Testis (tissue), 3 donors: ENCODE measurements around the gene SYT5. TPM values are rescaled to one million over a fixed set of nuclear protein-coding genes. Genes with fewer than 3 reads are reported as not detected.

ENCODE experiments used
- DNase-seq: peaks from one replicate; pipeline ENCODE4 v3.0.0-alpha.2; 2019
- H3K27ac ChIP-seq, 2 donors: fragments of 200-600 bp; sonication (generic); one replicate each; pipeline ENCODE4 v1.5.1; 2019
- H3K27me3 ChIP-seq: fragments of 200-600 bp; sonication (generic); one replicate; pipeline ENCODE4 v1.5.1; 2019
- H3K36me3 ChIP-seq: fragments of 200-600 bp; sonication (generic); one replicate; pipeline ENCODE4 v1.5.1; 2017; ENCODE audit warnings: low read depth; ENCODE audit errors: missing control alignments
- H3K4me1 ChIP-seq: fragments of 200-600 bp; sonication (generic); one replicate; pipeline ENCODE4 v1.5.1; 2019
- H3K4me3 ChIP-seq, 2 donors: fragments of 200-600 bp; sonication (generic); one replicate each; pipeline ENCODE4 v1.5.1; 2017 to 2019
- H3K9me3 ChIP-seq: fragments of 200-600 bp; sonication (generic); one replicate; pipeline ENCODE4 v1.5.1; 2017
- POLR2A ChIP-seq: fragments of 450-650 bp; IDR thresholded peaks from one replicate; pipeline ENCODE4 v1.6.1; 2017; ENCODE audit warnings: antibody characterized with exemption, mild to moderate bottlenecking, moderate library complexity
- WGBS, 2 donors: methylation state at CpG; one replicate each; pipeline ENCODE4 v1.1.5; 2018; 5-methylcytosine and 5-hydroxymethylcytosine counted together
- intact Hi-C: fragments of 100-400 bp; cut with DNase I; formaldehyde crosslinking; loops from one replicate; pipeline ENCODE4 v1.15.1; 2023; ENCODE audit warnings: low total_unique reads
- polyA plus RNA-seq: library from polyadenylated mRNA; stranded (reverse); fragments of 350-450 nt; fragmentation: Illumina TruSeq; extraction: RNeasy Lipid Tissue Mini Kit (QIAGEN cat#74804); gene quantifications from one replicate; pipeline ENCODE4 v1.2.3, GENCODE V29; 2014; ENCODE audit warnings: low read depth, low replicate concordance; ENCODE audit not compliant: insufficient read depth
- total RNA-seq, 2 donors: library from RNA; depleted of rRNA; stranded (reverse); fragments of >200 nt; gene quantifications; one replicate each; pipeline ENCODE4 v1.2.3, GENCODE V29; 2016
- TF ChIP-seq, protein P1 (sequence below), 3 experiments: fragments of 450-650 bp in 2 of 3; fragments of 200-600 bp in 1 of 3; sonication (generic) in 1 of 3; IDR thresholded peaks; one replicate each; pipeline ENCODE4 v1.5.1; 2016 to 2019; ENCODE audit warnings: antibody characterized with exemption in 3 of 3, mild to moderate bottlenecking in 2 of 3, moderate library complexity in 1 of 3

Gene SYT5
- total and polyA plus RNA-seq, 3 donors from 2014 or later: 1.6 to 11.7 (median 5.0) TPM

DNA sequence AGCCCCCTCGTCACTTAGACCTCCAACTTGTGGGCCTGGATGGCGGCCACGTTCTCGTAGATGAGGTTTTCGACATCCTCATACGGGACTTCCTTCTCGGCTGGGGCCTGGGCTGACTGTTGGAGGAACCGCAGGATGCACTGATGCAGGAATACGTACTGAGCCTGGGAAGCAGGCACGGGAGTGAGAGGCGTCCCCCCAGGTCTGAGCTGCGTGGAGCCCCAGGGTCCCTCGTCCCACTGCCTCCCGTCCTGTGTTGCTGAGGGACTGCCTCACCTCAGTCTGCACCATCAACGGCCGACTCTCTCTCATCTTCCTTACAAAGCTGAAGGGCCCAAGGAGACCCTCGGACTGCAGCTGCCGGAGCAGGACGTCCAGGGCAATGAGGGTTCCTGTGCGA, 1.7 kb upstream of the SYT5 start:
- DNase-seq: no peak
- no peak overlapping the region for H3K4me3 ChIP-seq
- no peak for TF ChIP-seq POLR2A
- TF ChIP-seq, protein P1, sequence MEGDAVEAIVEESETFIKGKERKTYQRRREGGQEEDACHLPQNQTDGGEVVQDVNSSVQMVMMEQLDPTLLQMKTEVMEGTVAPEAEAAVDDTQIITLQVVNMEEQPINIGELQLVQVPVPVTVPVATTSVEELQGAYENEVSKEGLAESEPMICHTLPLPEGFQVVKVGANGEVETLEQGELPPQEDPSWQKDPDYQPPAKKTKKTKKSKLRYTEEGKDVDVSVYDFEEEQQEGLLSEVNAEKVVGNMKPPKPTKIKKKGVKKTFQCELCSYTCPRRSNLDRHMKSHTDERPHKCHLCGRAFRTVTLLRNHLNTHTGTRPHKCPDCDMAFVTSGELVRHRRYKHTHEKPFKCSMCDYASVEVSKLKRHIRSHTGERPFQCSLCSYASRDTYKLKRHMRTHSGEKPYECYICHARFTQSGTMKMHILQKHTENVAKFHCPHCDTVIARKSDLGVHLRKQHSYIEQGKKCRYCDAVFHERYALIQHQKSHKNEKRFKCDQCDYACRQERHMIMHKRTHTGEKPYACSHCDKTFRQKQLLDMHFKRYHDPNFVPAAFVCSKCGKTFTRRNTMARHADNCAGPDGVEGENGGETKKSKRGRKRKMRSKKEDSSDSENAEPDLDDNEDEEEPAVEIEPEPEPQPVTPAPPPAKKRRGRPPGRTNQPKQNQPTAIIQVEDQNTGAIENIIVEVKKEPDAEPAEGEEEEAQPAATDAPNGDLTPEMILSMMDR (IDR thresholded peaks at IDR 0.05): no peak
- intact Hi-C loops: no loop called here
- WGBS, 2 donors: 79 to 85% methylated on average over 14 to 20 of the region's 20 CpGs
- H3K27me3 ChIP-seq: no peaks in the 10 kb centered on the region
- no peaks in the 10 kb centered on the region for H3K4me1 ChIP-seq
- H3K9me3 ChIP-seq: no peaks in the 10 kb centered on the region
- H3K36me3 ChIP-seq: no peaks in the 10 kb centered on the region
- no peak overlapping the region for H3K27ac ChIP-seq

DNA sequence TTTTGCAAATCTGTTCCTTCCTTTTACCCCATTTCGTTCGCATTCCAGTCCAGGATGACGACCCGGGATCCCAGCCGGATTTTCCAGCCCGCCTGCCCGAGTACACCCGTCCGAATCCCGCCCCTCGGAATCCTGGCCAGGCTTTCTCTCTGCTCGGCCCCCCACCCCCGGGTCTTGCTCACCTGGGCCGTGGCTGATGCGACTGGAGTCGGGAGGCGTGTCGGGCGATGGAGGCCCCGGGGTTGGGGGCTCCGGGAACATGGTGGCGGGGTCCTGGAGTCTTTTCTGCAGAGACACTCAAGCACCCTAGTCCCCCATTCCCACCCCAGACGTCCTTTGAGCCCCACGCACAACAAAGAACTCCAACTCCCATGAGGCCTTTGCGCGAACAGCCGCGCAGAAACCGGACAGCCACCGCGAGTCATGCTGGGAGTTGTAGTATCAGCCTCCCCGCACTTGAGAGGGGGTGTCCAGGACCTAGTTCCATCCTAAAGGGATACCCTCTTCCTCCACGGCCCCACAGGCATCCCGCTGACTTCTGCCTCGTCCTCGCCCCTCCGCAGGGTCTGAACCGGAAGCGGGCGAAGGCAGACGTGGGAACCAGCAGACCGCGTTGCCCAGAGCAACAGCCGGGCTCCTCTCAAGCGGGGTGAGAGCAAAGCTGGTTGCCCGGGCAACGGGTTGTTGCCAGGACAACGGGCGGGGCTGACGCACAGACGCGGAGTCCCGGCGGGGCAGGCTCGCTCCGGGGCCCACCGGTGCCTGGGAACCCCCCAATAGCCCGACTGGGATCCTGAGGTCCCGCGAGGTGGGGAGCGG, 1.1 kb downstream of the SYT5 start:
- no peaks in the 10 kb centered on the region for H3K9me3 ChIP-seq
- no peak overlapping the region for H3K27ac ChIP-seq
- TF ChIP-seq, protein P1 (IDR thresholded peaks at IDR 0.05): no peak
- TF ChIP-seq POLR2A: no peak
- no peaks in the 10 kb centered on the region for H3K36me3 ChIP-seq
- intact Hi-C loops: no loop called here
- peak overlapping the region; percentile 30 to 44 for H3K4me3 ChIP-seq
- H3K4me1 ChIP-seq: no peaks in the 10 kb centered on the region
- peak; percentile 85 for DNase-seq
- 3% methylated on average over 51 of the region's 61 CpGs; no CpG with 5 or more reads in 1 of the 2 donors for WGBS, 2 donors
- H3K27me3 ChIP-seq: no peaks in the 10 kb centered on the region

DNA sequence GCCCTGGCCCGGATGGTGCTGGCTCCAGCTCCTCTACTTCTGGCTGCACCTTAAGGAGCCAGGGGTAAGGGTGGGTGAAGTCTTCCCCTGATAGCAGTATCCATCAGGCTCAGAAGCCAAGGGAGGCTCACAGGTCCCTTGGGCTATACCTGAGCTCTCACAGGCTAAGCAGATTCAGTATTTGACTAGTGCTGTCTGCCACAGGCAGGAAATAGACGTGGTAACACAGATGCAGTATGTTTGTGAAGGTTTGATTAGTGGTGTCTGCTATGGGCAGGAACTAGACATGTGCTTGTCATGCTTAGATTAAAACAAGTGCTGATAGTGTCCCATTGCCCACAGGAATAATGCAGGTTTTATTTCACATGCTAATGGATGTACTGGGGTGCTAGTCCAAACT, 4.0 kb downstream of the SYT5 start:
- Histone ChIP-seq H3K27ac (no peak overlapping the region), H3K4me3 (no peak overlapping the region), H3K9me3 (no peaks in the 10 kb centered on the region), H3K27me3 (no peaks in the 10 kb centered on the region), H3K36me3 (no peaks in the 10 kb centered on the region), H3K4me1 (peaks cover 4% of the 10 kb centered on the region)
- 13 to 25% methylated on average over 2 of the region's 2 CpGs for WGBS, 2 donors
- TF ChIP-seq POLR2A: no peak
- TF ChIP-seq, protein P1 (IDR thresholded peaks at IDR 0.05): no peak
- no peak for DNase-seq
- intact Hi-C loops: no loop called here

DNA sequence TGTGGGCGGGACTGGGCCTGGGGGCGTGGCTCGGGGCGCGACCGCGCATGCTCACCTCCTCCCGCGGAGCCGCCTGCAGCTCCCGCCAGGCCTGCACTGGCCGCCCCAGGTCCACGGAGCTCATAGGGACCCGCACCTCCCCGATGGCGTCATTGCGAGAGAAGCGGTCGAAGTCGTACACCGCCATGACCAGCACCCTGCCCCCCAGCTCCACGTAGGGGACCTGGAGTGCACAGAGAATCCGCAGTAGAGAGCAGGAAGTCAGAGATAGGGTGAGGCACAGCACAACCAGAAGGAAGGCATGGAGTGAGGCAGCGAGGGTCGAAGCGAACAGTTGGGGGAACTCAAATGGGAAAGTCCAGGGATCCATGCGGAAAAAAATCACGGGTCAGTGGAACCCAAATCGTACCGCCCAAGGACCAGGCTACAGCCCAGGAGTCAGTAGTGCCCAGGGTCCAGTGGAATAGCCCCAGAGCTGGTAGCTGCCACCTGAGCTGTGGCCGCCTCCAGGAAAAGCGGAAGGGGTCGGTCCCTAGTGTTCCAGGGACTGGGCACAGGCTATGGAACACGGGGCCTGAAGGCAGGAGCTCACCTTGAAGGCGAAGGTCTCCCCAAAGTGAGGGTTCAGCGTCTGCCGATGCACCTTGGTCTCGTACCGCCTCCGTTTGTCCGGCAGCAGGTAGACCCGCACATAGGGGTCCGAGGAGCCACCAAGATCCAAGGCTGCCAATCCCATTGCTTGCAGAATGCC, 4.8 kb downstream of the SYT5 start:
- no peaks in the 10 kb centered on the region for H3K27me3 ChIP-seq
- intact Hi-C loops: no loop called here
- H3K9me3 ChIP-seq: no peaks in the 10 kb centered on the region
- H3K4me3 ChIP-seq: peak overlapping the region; percentile 18 to 39
- TF ChIP-seq, protein P1 (IDR thresholded peaks at IDR 0.05): no peak
- no peak for TF ChIP-seq POLR2A
- WGBS, 2 donors: 42 to 50% methylated on average over 20 to 41 of the region's 43 CpGs
- H3K27ac ChIP-seq: no peak overlapping the region
- DNase-seq: peak; percentile 69
- H3K4me1 ChIP-seq: peaks cover 4% of the 10 kb centered on the region
- H3K36me3 ChIP-seq: no peaks in the 10 kb centered on the region
